Peyer's patch (tissue), 4 donors: Measurements from ENCODE around the gene NAA80. TPM values are rescaled to one million over a fixed set of nuclear protein-coding genes. Genes with fewer than 3 reads are reported as not detected.
A peak's percentile ranks its signal among the peaks of the same experiment; 100 is the strongest.

ENCODE experiments used
- DNase-seq, 3 donors: peaks; one replicate each; pipeline ENCODE4 v3.0.0-alpha.2; 2017 to 2019
- H3K27ac ChIP-seq, 4 donors: fragments of 200-600 bp; sonication (generic); one replicate each; pipeline ENCODE4 v1.5.1; 2016 to 2019
- H3K27me3 ChIP-seq, 2 donors: fragments of 200-600 bp; sonication (generic); one replicate each; pipeline ENCODE4 v1.5.1; 2019
- H3K36me3 ChIP-seq, 3 donors: fragments of 200-600 bp; sonication (generic); one replicate each; pipeline ENCODE4 v1.5.1; 2016 to 2019
- H3K4me1 ChIP-seq, 4 donors: fragments of 200-600 bp; sonication (generic); one replicate each; pipeline ENCODE4 v1.5.1; 2016 to 2019
- H3K4me3 ChIP-seq, 4 donors: fragments of 200-600 bp; sonication (generic); 1 replicate in 3 of 4; 2 replicates in 1 of 4; pipeline ENCODE4 v1.5.1; 2016 to 2019; ENCODE audit warnings: mild to moderate bottlenecking in 1 of 4
- H3K9me3 ChIP-seq, 4 donors: fragments of 200-600 bp; sonication (generic); one replicate each; pipeline ENCODE4 v1.5.1; 2016 to 2019; ENCODE audit warnings: mild to moderate bottlenecking in 1 of 4
- CTCF ChIP-seq, 6 experiments: fragments of 450-650 bp in 4 of 6; fragments of 200-600 bp in 2 of 6; sonication (generic) in 1 of 6; IDR thresholded peaks; one replicate each; pipeline ENCODE4 v1.5.1; 2017 to 2019; ENCODE audit warnings: antibody characterized with exemption in 6 of 6, mild to moderate bottlenecking in 3 of 6, moderate library complexity in 1 of 6
- POLR2A ChIP-seq, 2 donors: fragments of 450-650 bp; IDR thresholded peaks; one replicate each; pipeline ENCODE4 v1.5.1; 2017; ENCODE audit warnings: antibody characterized with exemption in 2 of 2, mild to moderate bottlenecking in 2 of 2, moderate library complexity in 2 of 2
- total RNA-seq, 4 donors: library from RNA; depleted of rRNA; stranded (reverse); fragments of >200 nt; gene quantifications; one replicate each; pipeline ENCODE4 v1.1.0, GENCODE V29; 2016

NAA80 gene, protein sequence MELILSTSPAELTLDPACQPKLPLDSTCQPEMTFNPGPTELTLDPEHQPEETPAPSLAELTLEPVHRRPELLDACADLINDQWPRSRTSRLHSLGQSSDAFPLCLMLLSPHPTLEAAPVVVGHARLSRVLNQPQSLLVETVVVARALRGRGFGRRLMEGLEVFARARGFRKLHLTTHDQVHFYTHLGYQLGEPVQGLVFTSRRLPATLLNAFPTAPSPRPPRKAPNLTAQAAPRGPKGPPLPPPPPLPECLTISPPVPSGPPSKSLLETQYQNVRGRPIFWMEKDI
- total RNA-seq, result 10 to 100 TPM in 3 of 4 donors, 1 to 10 TPM in 1; 3.2 to 14.0 (median 12.4) TPM

DNA sequence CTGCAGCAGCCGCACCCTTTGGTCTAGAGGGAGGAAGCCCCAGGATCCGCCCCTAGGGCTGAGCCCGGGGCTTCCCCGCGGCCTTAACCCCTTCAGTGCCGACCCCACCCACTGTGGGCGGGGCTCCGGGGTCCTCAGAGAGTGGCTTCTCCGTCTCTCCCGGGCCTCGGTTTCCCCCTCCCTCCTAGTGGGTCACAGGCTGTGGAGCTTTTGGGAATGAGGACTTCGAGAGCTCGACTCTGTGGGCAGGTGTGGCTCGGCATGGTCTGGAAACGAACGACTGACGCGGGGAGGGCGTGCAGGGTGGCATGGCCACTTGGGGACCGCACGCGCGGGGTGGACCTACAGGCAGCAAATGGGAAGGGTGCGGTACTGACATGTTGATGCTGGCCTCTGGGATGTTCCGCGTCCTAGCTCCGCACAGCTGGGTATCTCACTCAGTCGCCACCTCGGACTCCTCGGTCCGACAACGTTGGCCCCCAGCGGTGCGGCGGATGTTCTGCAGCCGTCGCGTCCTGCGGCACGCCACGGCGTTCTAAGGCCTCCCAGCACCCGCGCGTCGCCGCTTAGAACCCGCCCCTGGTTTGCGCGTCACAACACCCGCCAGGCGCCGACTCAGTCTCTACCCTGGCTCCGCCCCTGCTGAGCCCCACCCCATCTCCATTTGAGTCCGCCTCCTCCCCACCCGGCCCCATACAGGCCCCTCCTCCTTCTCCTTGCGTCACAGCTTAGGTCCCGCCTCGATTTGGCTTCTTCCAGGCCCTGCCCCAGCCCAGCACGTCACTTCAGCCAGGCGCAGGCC, at the start of gene NAA80, which contains the start of gene HYAL3:
Gene NAA80, minus strand, starts transcription at position 570 of the 802 bp plus-strand sequence. CDS start 1,942 bp downstream, outside the sequence.
Gene HYAL3, minus strand, starts transcription at position 570 of the 802 bp plus-strand sequence. CDS start 3,803 bp downstream, outside the sequence.
- TF ChIP-seq CTCF (IDR thresholded peaks at IDR 0.05) (peak in 5 of 6 experiments; percentile 13 to 69 (median 60)), POLR2A (IDR thresholded peaks at IDR 0.05) (peak; percentile 91 to 97)
- peaks cover 3 to 42% (median 7%) of the 10 kb centered on the region in 4 donors for H3K4me1 ChIP-seq

GRCh38 chr3:50347187-50347813, 48.1 kb upstream of the NAA80 start:
- H3K27me3 ChIP-seq, result no peaks in the 10 kb centered on the region
- peak; percentile 64 to 85 (median 75) for DNase-seq
- H3K4me3 ChIP-seq, result no peak overlapping the region
- TF ChIP-seq POLR2A (IDR thresholded peaks at IDR 0.05) (no peak), CTCF (IDR thresholded peaks at IDR 0.05) (peak in 5 of 6 experiments; percentile 54 to 72 (median 60))
- H3K36me3 ChIP-seq, result peaks cover 0 to 16% (median 0%) of the 10 kb centered on the region in 3 donors
- H3K4me1 ChIP-seq, result peaks cover 6 to 41% (median 22%) of the 10 kb centered on the region in 4 donors
- H3K27ac ChIP-seq, result no peak overlapping the region
- no peaks in the 10 kb centered on the region for H3K9me3 ChIP-seq

More for the DNA sequence above, at the start of gene NAA80, which contains the start of gene HYAL3:
- Histone ChIP-seq H3K36me3 (peaks cover 0 to 3% (median 0%) of the 10 kb centered on the region in 3 donors), H3K9me3 (no peaks in the 10 kb centered on the region), H3K4me3 (peak within 1 kb of the TSS; percentile 64 to 73 (median 66)), H3K27me3 (no peaks in the 10 kb centered on the region), H3K27ac (peak within 1 kb of the TSS; percentile 89 to 93 (median 92))
- DNase-seq, result peak; percentile 99 to 100 (median 100)

GRCh38 chr3:50345586-50346234, 46.5 kb upstream of the NAA80 start, which contains the start of gene ZMYND10:
ZMYND10 (minus strand) TSS chr3:50345732; CDS start chr3:50345579, 153 bp downstream.
- Histone ChIP-seq H3K9me3 (no peaks in the 10 kb centered on the region), H3K4me3 (peak within 1 kb of the TSS; percentile 6 to 47 (median 37)), H3K36me3 (peaks cover 0 to 16% (median 0%) of the 10 kb centered on the region in 3 donors), H3K27me3 (no peaks in the 10 kb centered on the region), H3K4me1 (peaks cover 4 to 41% (median 19%) of the 10 kb centered on the region in 4 donors), H3K27ac (peak within 1 kb of the TSS in 1 of 4 donors; percentile 33)
- TF ChIP-seq POLR2A (IDR thresholded peaks at IDR 0.05) (no peak), CTCF (IDR thresholded peaks at IDR 0.05) (no peak)
- DNase-seq, result peak; percentile 65 to 88 (median 73)

GRCh38 chr3:50345008-50345407, 45.8 kb upstream of the NAA80 start:
- H3K36me3 ChIP-seq, result peaks cover 0 to 16% (median 0%) of the 10 kb centered on the region in 3 donors
- H3K9me3 ChIP-seq, result no peaks in the 10 kb centered on the region
- peaks cover 7 to 43% (median 17%) of the 10 kb centered on the region in 4 donors for H3K4me1 ChIP-seq
- H3K4me3 ChIP-seq, result peak overlapping the region in 2 of 4 donors; percentile 42 to 47
- DNase-seq, result no peak
- TF ChIP-seq CTCF (IDR thresholded peaks at IDR 0.05) (no peak), POLR2A (IDR thresholded peaks at IDR 0.05) (no peak)
- H3K27ac ChIP-seq, result no peak overlapping the region
- H3K27me3 ChIP-seq, result no peaks in the 10 kb centered on the region
